H9 (cell line): ENCODE results near the gene IFT25. TPM values are rescaled to one million over a fixed set of nuclear protein-coding genes. Genes with fewer than 3 reads are reported as not detected.

Experiments used
- DNase-seq: peaks from one replicate; pipeline ENCODE4 v3.0.0-alpha.2; 2017
- H2AFZ ChIP-seq: one replicate; pipeline ENCODE4 v1.6.1; 2013; ENCODE audit warnings: mild to moderate bottlenecking, low read length, control low read depth, moderate library complexity
- H2AK5ac ChIP-seq: 2 replicates; pipeline ENCODE4 v1.6.1; 2013; ENCODE audit warnings: low read length, control low read depth, mixed read lengths; ENCODE audit not compliant: insufficient read length
- H2BK120ac ChIP-seq: one replicate; pipeline ENCODE4 v1.6.1; 2013; ENCODE audit warnings: low read depth, mild to moderate bottlenecking, low read length, control low read depth, inconsistent platforms; ENCODE audit not compliant: poor library complexity, severe bottlenecking
- H2BK12ac ChIP-seq: 2 replicates; pipeline ENCODE4 v1.6.1; 2013; ENCODE audit warnings: low read length, control low read depth, mixed read lengths, low read depth; ENCODE audit not compliant: insufficient read length
- H2BK15ac ChIP-seq: 2 replicates; pipeline ENCODE4 v1.6.1; 2013; ENCODE audit warnings: low read depth, low read length, control low read depth
- H2BK20ac ChIP-seq: one replicate; pipeline ENCODE4 v1.6.1; 2013; ENCODE audit warnings: low read depth, mild to moderate bottlenecking, low read length, control low read depth, inconsistent platforms; ENCODE audit not compliant: poor library complexity, severe bottlenecking
- H2BK5ac ChIP-seq: 2 replicates; pipeline ENCODE4 v1.6.1; 2013; ENCODE audit warnings: low read length, control low read depth, mixed read lengths; ENCODE audit not compliant: insufficient read length
- H3K14ac ChIP-seq: 2 replicates; pipeline ENCODE4 v1.6.1; 2013; ENCODE audit warnings: low read length, control low read depth; ENCODE audit not compliant: insufficient read depth
- H3K18ac ChIP-seq: 2 replicates; pipeline ENCODE4 v1.6.1; 2013; ENCODE audit warnings: low read depth, mild to moderate bottlenecking, mixed read lengths, low read length, control low read depth; ENCODE audit not compliant: insufficient read length
- H3K23ac ChIP-seq: 2 replicates; pipeline ENCODE4 v1.6.1; 2013; ENCODE audit warnings: low read length, control low read depth, mixed read lengths, low read depth; ENCODE audit not compliant: insufficient read length
- H3K23me2 ChIP-seq: 2 replicates; pipeline ENCODE4 v1.6.1; 2013; ENCODE audit warnings: low read depth, mild to moderate bottlenecking, mixed read lengths, low read length, control low read depth; ENCODE audit not compliant: insufficient read length, poor library complexity, severe bottlenecking
- H3K27ac ChIP-seq: 2 replicates; pipeline ENCODE4 v1.5.1; 2013; ENCODE audit warnings: low read length, control low read depth, mixed read lengths, low read depth; ENCODE audit not compliant: insufficient read length
- H3K27me3 ChIP-seq: 2 replicates; pipeline ENCODE4 v1.6.1; 2013; ENCODE audit warnings: low read length, control low read depth, inconsistent platforms; ENCODE audit not compliant: insufficient read depth
- H3K4ac ChIP-seq: 2 replicates; pipeline ENCODE4 v1.6.1; 2013; ENCODE audit warnings: low read depth, mild to moderate bottlenecking, control low read depth, inconsistent platforms, low read length, moderate library complexity
- H3K4me1 ChIP-seq: 2 replicates; pipeline ENCODE4 v1.6.1; 2013; ENCODE audit warnings: low read length, control low read depth, inconsistent platforms; ENCODE audit not compliant: insufficient read depth
- H3K4me2 ChIP-seq: 2 replicates; pipeline ENCODE4 v1.6.1; 2013; ENCODE audit warnings: low read length, control low read depth, mixed read lengths; ENCODE audit not compliant: insufficient read length, insufficient read depth
- H3K56ac ChIP-seq: 2 replicates; pipeline ENCODE4 v1.6.1; 2013; ENCODE audit warnings: low read depth, mild to moderate bottlenecking, mixed read lengths, low read length, control low read depth; ENCODE audit not compliant: insufficient read length
- H3K79me1 ChIP-seq: 2 replicates; pipeline ENCODE4 v1.6.1; 2013; ENCODE audit warnings: low read depth, mild to moderate bottlenecking, moderate library complexity, low read length, control low read depth, inconsistent platforms; ENCODE audit not compliant: insufficient read depth, poor library complexity, severe bottlenecking
- H3K79me2 ChIP-seq: 2 replicates; pipeline ENCODE4 v1.6.1; 2013; ENCODE audit warnings: low read length, control low read depth, inconsistent platforms; ENCODE audit not compliant: insufficient read depth
- H3K9ac ChIP-seq: 2 replicates; pipeline ENCODE4 v1.6.1; 2013; ENCODE audit warnings: low read length, control low read depth, mixed read lengths; ENCODE audit not compliant: insufficient read length; ENCODE audit errors: extremely low read depth
- H3K9me3 ChIP-seq: one replicate; pipeline ENCODE4 v1.6.1; 2013; ENCODE audit warnings: low read depth, low read length, inconsistent platforms; ENCODE audit not compliant: control insufficient read depth
- H3T11ph ChIP-seq: one replicate; pipeline ENCODE4 v1.6.1; 2013; ENCODE audit warnings: mild to moderate bottlenecking, low read length, control low read depth, inconsistent platforms
- H4K20me1 ChIP-seq: one replicate; pipeline ENCODE4 v1.6.1; 2013; ENCODE audit not compliant: control insufficient read depth, insufficient read length, insufficient read depth
- H4K5ac ChIP-seq: 2 replicates; pipeline ENCODE4 v1.6.1; 2013; ENCODE audit warnings: low read depth, mild to moderate bottlenecking, mixed read lengths, low read length, control low read depth; ENCODE audit not compliant: insufficient read length
- H4K8ac ChIP-seq: replicated peaks from 2 replicates; pipeline ENCODE4 v1.6.1; 2013; ENCODE audit warnings: low read length, control low read depth, mixed read lengths, low read depth; ENCODE audit not compliant: insufficient read length
- H4K91ac ChIP-seq: 2 replicates; pipeline ENCODE4 v1.6.1; 2013; ENCODE audit warnings: low read depth, mild to moderate bottlenecking, moderate library complexity, mixed read lengths, low read length, control low read depth; ENCODE audit not compliant: insufficient read length
- H3K27ac Mint-ChIP-seq, 3 experiments: 2 replicates in 2 of 3; 3 replicates in 1 of 3; pipeline ENCODE4 v1.8.0; 2020 to 2021; ENCODE audit warnings: mixed read lengths in 3 of 3, mild to moderate bottlenecking in 1 of 3, moderate library complexity in 1 of 3
- H3K27me3 Mint-ChIP-seq: 2 replicates; pipeline ENCODE4 v1.8.0; 2021; ENCODE audit warnings: low read depth, mild to moderate bottlenecking, moderate library complexity, mixed read lengths
- H3K36me3 Mint-ChIP-seq, 3 experiments: 2 replicates in 2 of 3; 3 replicates in 1 of 3; pipeline ENCODE4 v1.8.0; 2020 to 2021; ENCODE audit warnings: low read depth in 3 of 3, mixed read lengths in 3 of 3; ENCODE audit not compliant: insufficient read depth in 1 of 3
- H3K4me1 Mint-ChIP-seq, 2 experiments: 2 replicates each; pipeline ENCODE4 v1.8.0; 2020; ENCODE audit warnings: mixed read lengths in 2 of 2
- H3K4me3 Mint-ChIP-seq, 2 experiments: 2 replicates in 1 of 2; 3 replicates in 1 of 2; pipeline ENCODE4 v1.8.0; 2020 to 2021; ENCODE audit warnings: mild to moderate bottlenecking in 2 of 2, mixed read lengths in 2 of 2, moderate library complexity in 1 of 2
- H3K9me3 Mint-ChIP-seq, 2 experiments: 2 replicates in 1 of 2; 3 replicates in 1 of 2; pipeline ENCODE4 v1.8.0; 2020; ENCODE audit warnings: mild to moderate bottlenecking in 2 of 2, mixed read lengths in 2 of 2, moderate library complexity in 1 of 2
- total RNA-seq: library from RNA; stranded (reverse); gene quantifications from 2 replicates; pipeline ENCODE4 v1.2.1, GENCODE V29; 2021
- TF ChIP-seq, protein P1 (sequence below): fragments of 200-600 bp; sonication (generic); conservative IDR thresholded peaks from 3 replicates; pipeline ENCODE4 v1.8.0; 2021; ENCODE audit warnings: antibody characterized with exemption, mild to moderate bottlenecking

Gene IFT25
- total RNA-seq, 1 experiment from 2014 or later: 36.8 TPM

DNA sequence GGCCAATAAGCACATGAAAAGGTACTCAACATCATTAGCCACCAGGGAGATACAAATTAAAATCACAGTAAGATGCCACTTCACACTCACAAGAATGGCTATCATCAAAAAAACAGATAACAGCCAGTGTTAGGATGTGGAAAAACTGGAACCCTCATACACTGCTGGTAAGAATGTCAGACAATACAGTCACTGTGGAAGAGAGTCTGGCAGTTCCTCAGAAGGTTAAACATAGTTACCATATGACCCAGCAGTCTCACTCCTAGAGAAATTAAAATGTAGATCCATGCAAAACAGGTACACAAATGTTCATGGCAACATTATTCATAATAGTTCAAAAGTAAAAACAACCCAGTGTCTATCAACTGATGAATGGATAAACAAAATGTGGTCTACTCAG lies 39.2 kb upstream of the IFT25 start:
- Histone ChIP-seq H3K27me3 (no peaks in the 10 kb centered on the region), H2AK5ac (no peak overlapping the region), H2BK120ac (no peak overlapping the region), H3K4me1 (no peaks in the 10 kb centered on the region; the same call in 1 of the 2 replicates), H3K4me2 (no peak overlapping the region), H4K8ac (no peak overlapping the region), H4K20me1 (no peaks in the 10 kb centered on the region), H3K18ac (no peak overlapping the region), H3K56ac (no peak overlapping the region), H3K79me1 (no peaks in the 10 kb centered on the region), H4K91ac (no peak overlapping the region), H3K14ac (no peak overlapping the region), H3K27ac (no peak overlapping the region), H3T11ph (no peak overlapping the region), H3K23me2 (peaks cover 8% of the 10 kb centered on the region), H2BK5ac (no peak overlapping the region), H3K9me3 (no peaks in the 10 kb centered on the region), H2AFZ (no peak overlapping the region), H4K5ac (no peak overlapping the region), H3K79me2 (no peaks in the 10 kb centered on the region), H2BK15ac (no peak overlapping the region), H3K4ac (no peak overlapping the region), H3K9ac (no peak overlapping the region), H2BK12ac (no peak overlapping the region), H2BK20ac (no peak overlapping the region), H3K23ac (no peak overlapping the region)
- H3K4me1 Mint-ChIP-seq: peaks cover 16 to 25% of the 10 kb centered on the region in 2 experiments
- peaks cover 9% of the 10 kb centered on the region for H3K27me3 Mint-ChIP-seq
- no peak overlapping the region for H3K4me3 Mint-ChIP-seq
- H3K36me3 Mint-ChIP-seq: no peaks in the 10 kb centered on the region
- H3K27ac Mint-ChIP-seq: no peak overlapping the region
- no peaks in the 10 kb centered on the region; a peak in 1 of 5 replicates for H3K9me3 Mint-ChIP-seq
- no peak for DNase-seq
- TF ChIP-seq, protein P1, sequence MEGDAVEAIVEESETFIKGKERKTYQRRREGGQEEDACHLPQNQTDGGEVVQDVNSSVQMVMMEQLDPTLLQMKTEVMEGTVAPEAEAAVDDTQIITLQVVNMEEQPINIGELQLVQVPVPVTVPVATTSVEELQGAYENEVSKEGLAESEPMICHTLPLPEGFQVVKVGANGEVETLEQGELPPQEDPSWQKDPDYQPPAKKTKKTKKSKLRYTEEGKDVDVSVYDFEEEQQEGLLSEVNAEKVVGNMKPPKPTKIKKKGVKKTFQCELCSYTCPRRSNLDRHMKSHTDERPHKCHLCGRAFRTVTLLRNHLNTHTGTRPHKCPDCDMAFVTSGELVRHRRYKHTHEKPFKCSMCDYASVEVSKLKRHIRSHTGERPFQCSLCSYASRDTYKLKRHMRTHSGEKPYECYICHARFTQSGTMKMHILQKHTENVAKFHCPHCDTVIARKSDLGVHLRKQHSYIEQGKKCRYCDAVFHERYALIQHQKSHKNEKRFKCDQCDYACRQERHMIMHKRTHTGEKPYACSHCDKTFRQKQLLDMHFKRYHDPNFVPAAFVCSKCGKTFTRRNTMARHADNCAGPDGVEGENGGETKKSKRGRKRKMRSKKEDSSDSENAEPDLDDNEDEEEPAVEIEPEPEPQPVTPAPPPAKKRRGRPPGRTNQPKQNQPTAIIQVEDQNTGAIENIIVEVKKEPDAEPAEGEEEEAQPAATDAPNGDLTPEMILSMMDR: no peak
